ENCODE data around the gene CHST9.

Gene CHST9

DNA sequence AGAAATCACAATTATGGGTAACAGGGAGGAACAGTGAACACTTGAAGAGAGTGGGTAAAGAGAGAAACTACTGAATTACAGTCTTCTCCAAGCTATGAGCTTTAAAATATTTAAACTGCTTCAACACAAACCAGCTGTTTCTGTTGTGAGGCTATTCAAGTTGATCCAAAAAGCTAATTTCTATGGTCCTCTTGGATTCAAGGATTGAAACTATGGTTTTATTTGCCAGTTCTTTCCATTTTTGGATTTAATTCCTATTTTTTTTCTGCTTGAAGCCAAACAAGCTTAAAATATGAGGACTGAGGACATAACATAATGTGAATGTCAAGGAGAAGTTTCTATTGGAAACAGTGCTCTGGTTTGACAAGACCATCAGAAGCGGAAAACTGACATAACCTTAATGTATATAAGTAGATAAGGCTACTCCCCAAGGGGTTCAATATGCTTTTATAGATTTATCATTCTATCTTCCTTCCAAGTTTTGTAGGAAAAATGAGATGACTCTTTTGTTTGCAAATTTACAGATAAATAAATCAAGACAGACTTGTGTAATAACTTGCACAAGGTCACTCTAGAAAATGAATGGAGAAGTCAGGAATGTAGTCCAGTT is 258.9 kb downstream of the CHST9 start:
- no peak overlapping the region for H3K27ac ChIP-seq
- no peak for TF ChIP-seq ZFX (IDR thresholded peaks at IDR 0.05; ENCODE audit: borderline replicate concordance)
- TF ChIP-seq, protein P1, sequence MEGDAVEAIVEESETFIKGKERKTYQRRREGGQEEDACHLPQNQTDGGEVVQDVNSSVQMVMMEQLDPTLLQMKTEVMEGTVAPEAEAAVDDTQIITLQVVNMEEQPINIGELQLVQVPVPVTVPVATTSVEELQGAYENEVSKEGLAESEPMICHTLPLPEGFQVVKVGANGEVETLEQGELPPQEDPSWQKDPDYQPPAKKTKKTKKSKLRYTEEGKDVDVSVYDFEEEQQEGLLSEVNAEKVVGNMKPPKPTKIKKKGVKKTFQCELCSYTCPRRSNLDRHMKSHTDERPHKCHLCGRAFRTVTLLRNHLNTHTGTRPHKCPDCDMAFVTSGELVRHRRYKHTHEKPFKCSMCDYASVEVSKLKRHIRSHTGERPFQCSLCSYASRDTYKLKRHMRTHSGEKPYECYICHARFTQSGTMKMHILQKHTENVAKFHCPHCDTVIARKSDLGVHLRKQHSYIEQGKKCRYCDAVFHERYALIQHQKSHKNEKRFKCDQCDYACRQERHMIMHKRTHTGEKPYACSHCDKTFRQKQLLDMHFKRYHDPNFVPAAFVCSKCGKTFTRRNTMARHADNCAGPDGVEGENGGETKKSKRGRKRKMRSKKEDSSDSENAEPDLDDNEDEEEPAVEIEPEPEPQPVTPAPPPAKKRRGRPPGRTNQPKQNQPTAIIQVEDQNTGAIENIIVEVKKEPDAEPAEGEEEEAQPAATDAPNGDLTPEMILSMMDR (IDR thresholded peaks at IDR 0.05) = no peak

DNA sequence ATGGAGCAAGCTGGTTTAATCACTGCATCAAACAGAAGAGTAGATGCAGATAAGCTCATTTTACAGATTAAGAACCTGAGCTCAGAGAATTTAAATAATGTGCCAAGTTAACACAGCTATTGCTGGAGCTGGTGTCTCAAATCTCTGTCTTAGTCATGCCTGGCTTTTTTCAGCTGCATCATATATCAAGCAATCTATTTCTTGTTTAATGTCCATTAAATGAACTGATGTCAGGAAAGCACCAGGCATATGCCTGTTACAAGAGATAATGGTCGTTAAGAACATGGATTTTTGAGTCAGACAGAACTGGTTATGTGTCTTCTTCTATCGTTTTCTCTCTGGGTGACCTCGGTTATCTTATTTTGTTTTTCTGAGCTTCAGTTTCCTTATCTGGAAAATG is 259.8 kb downstream of the CHST9 start:
- TF ChIP-seq ZFX (IDR thresholded peaks at IDR 0.05; ENCODE audit: borderline replicate concordance) = no peak
- TF ChIP-seq, protein P1 (IDR thresholded peaks at IDR 0.05) = no peak
- no peak overlapping the region for H3K27ac ChIP-seq

DNA sequence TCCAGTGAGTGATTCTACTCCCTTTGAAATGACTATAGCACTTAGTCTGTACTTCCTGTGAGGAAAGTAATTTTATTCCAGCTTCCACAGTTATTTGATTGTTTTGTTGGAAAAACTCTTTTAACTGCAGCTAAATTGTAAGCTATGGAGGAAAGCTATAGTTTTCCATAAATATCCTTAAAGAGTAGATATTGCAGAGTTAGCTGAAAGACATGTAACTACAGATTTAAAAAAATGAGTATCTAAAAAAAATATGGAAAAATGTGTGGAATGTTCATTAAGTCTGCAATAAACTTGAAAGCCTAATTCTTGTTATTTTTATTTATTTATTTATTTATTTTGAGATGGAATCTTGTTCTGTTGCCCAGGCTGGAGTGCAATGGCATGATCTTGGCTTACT is 262.8 kb downstream of the CHST9 start:
- TF ChIP-seq, protein P1 (IDR thresholded peaks at IDR 0.05) = no peak
- TF ChIP-seq ZFX (IDR thresholded peaks at IDR 0.05; ENCODE audit: borderline replicate concordance) = no peak
- H3K27ac ChIP-seq = no peak overlapping the region

DNA sequence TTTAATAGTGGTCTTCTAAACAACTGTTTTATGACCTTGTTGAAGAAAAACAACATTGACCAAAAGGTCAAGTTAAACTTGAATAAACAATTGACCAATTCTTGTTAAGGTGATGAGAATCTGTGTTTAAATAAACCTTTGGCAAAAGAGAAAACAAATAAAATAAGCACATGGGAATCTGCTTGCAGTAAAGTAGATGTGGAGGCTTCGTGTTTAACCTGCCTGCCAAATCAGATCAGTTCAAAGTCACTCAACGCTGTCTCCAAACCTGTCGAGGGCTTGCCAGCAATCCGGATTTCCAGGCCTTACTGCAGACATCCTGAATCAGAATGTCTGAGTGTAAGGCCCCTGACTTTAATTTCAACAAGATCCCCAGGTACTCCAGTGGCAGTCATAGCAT is 264.5 kb downstream of the CHST9 start:
- no peak for TF ChIP-seq ZFX (IDR thresholded peaks at IDR 0.05; ENCODE audit: borderline replicate concordance)
- TF ChIP-seq, protein P1 (IDR thresholded peaks at IDR 0.05) = no peak
- peak overlapping the region; percentile 29; the same call in 1 of the 2 replicates for H3K27ac ChIP-seq

DNA sequence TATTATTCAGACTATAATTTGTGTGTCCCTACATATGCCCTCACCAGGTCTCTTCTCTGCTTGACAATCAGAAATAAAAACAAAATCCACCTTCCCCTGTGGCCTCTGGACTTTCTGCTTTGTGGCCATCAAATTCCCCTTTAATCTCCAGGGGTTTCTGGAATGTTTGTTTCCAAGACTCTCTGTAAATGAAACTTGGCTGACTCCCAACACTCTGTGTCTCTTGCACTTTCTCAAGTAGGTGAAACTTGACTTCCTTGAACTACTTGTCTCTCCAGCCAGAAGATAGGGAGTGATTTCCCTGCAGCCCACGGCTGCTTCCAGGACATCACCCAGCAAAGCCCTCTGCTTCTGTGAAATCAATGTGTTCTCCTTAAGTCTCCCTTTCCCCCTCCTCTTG is 265.5 kb downstream of the CHST9 start:
- no peak overlapping the region for H3K27ac ChIP-seq
- TF ChIP-seq, protein P1 (IDR thresholded peaks at IDR 0.05) = no peak
- no peak for TF ChIP-seq ZFX (IDR thresholded peaks at IDR 0.05; ENCODE audit: borderline replicate concordance)

- TF ChIP-seq, protein P1 (IDR thresholded peaks at IDR 0.05) = no peak
- no peak for TF ChIP-seq ZFX (IDR thresholded peaks at IDR 0.05; ENCODE audit: borderline replicate concordance)
- no peak overlapping the region for H3K27ac ChIP-seq
Measured at GRCh38 chr18:26919201-26919600, 265.9 kb downstream of the CHST9 start.

DNA sequence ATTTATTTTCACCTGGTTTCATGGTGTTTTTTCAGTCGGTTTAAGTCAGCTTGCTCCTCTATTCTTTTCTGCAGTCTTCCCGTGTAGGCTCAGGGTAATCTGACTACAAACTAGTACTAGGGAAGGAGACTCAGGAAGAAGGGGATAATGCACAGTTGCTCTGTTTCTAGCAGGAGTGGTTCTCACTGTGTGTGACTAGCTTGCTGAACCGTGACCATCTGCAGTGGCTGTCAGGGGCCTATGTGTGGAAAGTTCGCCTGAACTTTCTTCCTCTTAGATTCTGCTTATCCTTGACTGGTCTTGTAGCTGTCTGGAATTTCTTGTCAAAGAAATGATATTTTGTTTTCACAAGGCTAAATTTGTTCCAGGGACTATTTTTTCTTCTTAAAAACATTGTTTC is 273.3 kb downstream of the CHST9 start:
- TF ChIP-seq, protein P1 (IDR thresholded peaks at IDR 0.05) = no peak
- TF ChIP-seq ZFX (IDR thresholded peaks at IDR 0.05; ENCODE audit: borderline replicate concordance) = no peak
- H3K27ac ChIP-seq = no peak overlapping the region

Measured in 22Rv1 (cell line).